HPDE6-E6E7 (cell line): ENCODE measurements around the gene OR4F16.
"Not testable (repeated sequence)": the region's sequence is repeated elsewhere in the genome, so short reads cannot be mapped to it uniquely, and the experiment has no call there.

Source experiments
- DNase-seq: peaks from one replicate; pipeline ENCODE4 v3.0.0; 2011; ENCODE audit warnings: missing footprints; ENCODE audit errors: extremely low spot score

The OR4F16 gene

GRCh38 chr1:686554-686953 is at the start of gene OR4F16:
Gene OR4F16 (minus strand): TSS chr1:686654. CDS start chr1:686654, 0 bp downstream.
- not testable (repeated sequence) for DNase-seq

DNA sequence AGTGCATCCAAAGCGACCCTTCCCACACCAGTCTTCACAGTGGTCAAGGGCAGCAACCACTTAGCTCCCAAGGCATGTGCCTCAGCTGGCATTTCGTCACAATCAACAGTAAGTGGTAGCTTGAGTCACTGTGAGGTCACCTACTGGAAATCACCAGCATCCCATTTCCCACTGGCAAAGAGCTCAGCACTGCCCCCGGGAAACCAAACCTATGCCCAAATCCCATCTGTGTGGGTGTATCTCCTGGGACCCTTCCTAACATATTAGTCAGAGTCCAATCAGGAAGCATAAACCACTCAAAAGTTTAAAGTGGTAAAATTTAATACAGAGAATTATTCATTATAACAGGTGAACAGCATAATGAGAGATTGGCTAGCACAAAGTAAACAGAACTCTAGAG is 47.2 kb upstream of the OR4F16 start:
- not testable (repeated sequence) for DNase-seq

GRCh38 chr1:727040-727439 is 40.6 kb upstream of the OR4F16 start:
- DNase-seq = not testable (repeated sequence)
